Uterus (tissue), 4 donors: ENCODE data around the gene PSMC3IP. TPM values are rescaled to one million over a fixed set of nuclear protein-coding genes. Genes with fewer than 3 reads are reported as not detected.
"Not testable (repeated sequence)": the region's sequence is repeated elsewhere in the genome, so short reads cannot be mapped to it uniquely, and the experiment has no call there.

Experiments used
- DNase-seq, 2 donors: peaks; one replicate each; pipeline ENCODE4 v3.0.0-alpha.2; 2019 to 2020
- H3K27ac ChIP-seq, 2 donors: fragments of 200-600 bp; sonication (generic); 1 replicate in 1 of 2; 2 replicates in 1 of 2; pipeline ENCODE4 v1.5.1; 2016 to 2018
- H3K27me3 ChIP-seq, 2 donors: fragments of 200-600 bp; sonication (generic); one replicate each; pipeline ENCODE4 v1.5.1; 2018 to 2019; ENCODE audit warnings: control low read depth in 1 of 2
- H3K36me3 ChIP-seq, 2 donors: fragments of 200-600 bp; sonication (generic); one replicate each; pipeline ENCODE4 v1.5.1; 2019; ENCODE audit warnings: control low read depth in 1 of 2
- H3K4me1 ChIP-seq, 2 donors: fragments of 200-600 bp; sonication (generic); one replicate each; pipeline ENCODE4 v1.5.1; 2018 to 2019; ENCODE audit warnings: control low read depth in 1 of 2
- H3K4me3 ChIP-seq, 2 donors: fragments of 200-600 bp; sonication (generic); 1 replicate in 1 of 2; 2 replicates in 1 of 2; pipeline ENCODE4 v1.5.1; 2018 to 2019; ENCODE audit warnings: mild to moderate bottlenecking in 1 of 2
- H3K9me3 ChIP-seq, 2 donors: fragments of 200-600 bp; sonication (generic); one replicate each; pipeline ENCODE4 v1.5.1; 2019; ENCODE audit warnings: control low read depth in 1 of 2
- POLR2A ChIP-seq, 2 donors: fragments of 450-650 bp; IDR thresholded peaks; one replicate each; pipeline ENCODE4 v1.6.1; 2016; ENCODE audit warnings: antibody characterized with exemption in 2 of 2, mild to moderate bottlenecking in 1 of 2, moderate library complexity in 1 of 2
- intact Hi-C: fragments of 100-400 bp; cut with DNase I; formaldehyde crosslinking; loops from one replicate; pipeline ENCODE4 v1.15.1; 2023; ENCODE audit warnings: low total_unique reads
- total RNA-seq, 4 donors: library from RNA; depleted of rRNA in 3 of 4; stranded (reverse); fragments of >200 nt in 3 of 4; gene quantifications; one replicate each; pipeline versions ENCODE4 v1.1.0 to v1.2.4, GENCODE V29; 2014 to 2023
- TF ChIP-seq, protein P1 (sequence below), 4 experiments: fragments of 200-600 bp in 2 of 4; fragments of 450-650 bp in 2 of 4; sonication (generic) in 2 of 4; IDR thresholded peaks; one replicate each; pipeline ENCODE4 v1.5.1; 2016 to 2019; ENCODE audit warnings: antibody characterized with exemption in 4 of 4, mild to moderate bottlenecking in 2 of 4, moderate library complexity in 1 of 4
- donor health status: DM: yes; HTN: yes; CAD: no.

The PSMC3IP gene
- total RNA-seq, 4 donors from 2014 or later = 2.8 to 16.5 (median 5.0) TPM

- intact Hi-C loops = no loop called here
- no peak overlapping the region for H3K4me3 ChIP-seq
- TF ChIP-seq, protein P1, sequence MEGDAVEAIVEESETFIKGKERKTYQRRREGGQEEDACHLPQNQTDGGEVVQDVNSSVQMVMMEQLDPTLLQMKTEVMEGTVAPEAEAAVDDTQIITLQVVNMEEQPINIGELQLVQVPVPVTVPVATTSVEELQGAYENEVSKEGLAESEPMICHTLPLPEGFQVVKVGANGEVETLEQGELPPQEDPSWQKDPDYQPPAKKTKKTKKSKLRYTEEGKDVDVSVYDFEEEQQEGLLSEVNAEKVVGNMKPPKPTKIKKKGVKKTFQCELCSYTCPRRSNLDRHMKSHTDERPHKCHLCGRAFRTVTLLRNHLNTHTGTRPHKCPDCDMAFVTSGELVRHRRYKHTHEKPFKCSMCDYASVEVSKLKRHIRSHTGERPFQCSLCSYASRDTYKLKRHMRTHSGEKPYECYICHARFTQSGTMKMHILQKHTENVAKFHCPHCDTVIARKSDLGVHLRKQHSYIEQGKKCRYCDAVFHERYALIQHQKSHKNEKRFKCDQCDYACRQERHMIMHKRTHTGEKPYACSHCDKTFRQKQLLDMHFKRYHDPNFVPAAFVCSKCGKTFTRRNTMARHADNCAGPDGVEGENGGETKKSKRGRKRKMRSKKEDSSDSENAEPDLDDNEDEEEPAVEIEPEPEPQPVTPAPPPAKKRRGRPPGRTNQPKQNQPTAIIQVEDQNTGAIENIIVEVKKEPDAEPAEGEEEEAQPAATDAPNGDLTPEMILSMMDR (IDR thresholded peaks at IDR 0.05) = no peak
- TF ChIP-seq POLR2A (IDR thresholded peaks at IDR 0.05) = no peak
Observed at GRCh38 chr17:42617956-42618431, 40.5 kb upstream of the PSMC3IP start.

GRCh38 chr17:42613699-42614295 is 36.3 kb upstream of the PSMC3IP start:
- TF ChIP-seq POLR2A (IDR thresholded peaks at IDR 0.05) = no peak
- TF ChIP-seq, protein P1 (IDR thresholded peaks at IDR 0.05) = no peak
- intact Hi-C loops = no loop called here
- Histone ChIP-seq H3K27ac (no peak overlapping the region), H3K4me3 (no peak overlapping the region), H3K4me1 (no peaks in the 10 kb centered on the region), H3K27me3 (no peaks in the 10 kb centered on the region), H3K36me3 (no peaks in the 10 kb centered on the region), H3K9me3 (no peaks in the 10 kb centered on the region)
- no peak for DNase-seq

More at GRCh38 chr17:42617956-42618431, 40.5 kb upstream of the PSMC3IP start:
- DNase-seq = no peak
- Histone ChIP-seq H3K36me3 (no peaks in the 10 kb centered on the region), H3K27me3 (no peaks in the 10 kb centered on the region), H3K9me3 (no peaks in the 10 kb centered on the region), H3K27ac (no peak overlapping the region), H3K4me1 (no peaks in the 10 kb centered on the region)

GRCh38 chr17:42612013-42612412 is 34.5 kb upstream of the PSMC3IP start:
- no peaks in the 10 kb centered on the region for H3K36me3 ChIP-seq
- no peaks in the 10 kb centered on the region for H3K9me3 ChIP-seq
- TF ChIP-seq, protein P1 (IDR thresholded peaks at IDR 0.05) = no peak
- no peak for TF ChIP-seq POLR2A (IDR thresholded peaks at IDR 0.05)
- no peak overlapping the region for H3K4me3 ChIP-seq
- intact Hi-C loops = no loop called here
- DNase-seq = no peak
- H3K27ac ChIP-seq = no peak overlapping the region
- H3K4me1 ChIP-seq = peaks cover 0 to 3% of the 10 kb centered on the region in 2 donors
- no peaks in the 10 kb centered on the region for H3K27me3 ChIP-seq

DNA sequence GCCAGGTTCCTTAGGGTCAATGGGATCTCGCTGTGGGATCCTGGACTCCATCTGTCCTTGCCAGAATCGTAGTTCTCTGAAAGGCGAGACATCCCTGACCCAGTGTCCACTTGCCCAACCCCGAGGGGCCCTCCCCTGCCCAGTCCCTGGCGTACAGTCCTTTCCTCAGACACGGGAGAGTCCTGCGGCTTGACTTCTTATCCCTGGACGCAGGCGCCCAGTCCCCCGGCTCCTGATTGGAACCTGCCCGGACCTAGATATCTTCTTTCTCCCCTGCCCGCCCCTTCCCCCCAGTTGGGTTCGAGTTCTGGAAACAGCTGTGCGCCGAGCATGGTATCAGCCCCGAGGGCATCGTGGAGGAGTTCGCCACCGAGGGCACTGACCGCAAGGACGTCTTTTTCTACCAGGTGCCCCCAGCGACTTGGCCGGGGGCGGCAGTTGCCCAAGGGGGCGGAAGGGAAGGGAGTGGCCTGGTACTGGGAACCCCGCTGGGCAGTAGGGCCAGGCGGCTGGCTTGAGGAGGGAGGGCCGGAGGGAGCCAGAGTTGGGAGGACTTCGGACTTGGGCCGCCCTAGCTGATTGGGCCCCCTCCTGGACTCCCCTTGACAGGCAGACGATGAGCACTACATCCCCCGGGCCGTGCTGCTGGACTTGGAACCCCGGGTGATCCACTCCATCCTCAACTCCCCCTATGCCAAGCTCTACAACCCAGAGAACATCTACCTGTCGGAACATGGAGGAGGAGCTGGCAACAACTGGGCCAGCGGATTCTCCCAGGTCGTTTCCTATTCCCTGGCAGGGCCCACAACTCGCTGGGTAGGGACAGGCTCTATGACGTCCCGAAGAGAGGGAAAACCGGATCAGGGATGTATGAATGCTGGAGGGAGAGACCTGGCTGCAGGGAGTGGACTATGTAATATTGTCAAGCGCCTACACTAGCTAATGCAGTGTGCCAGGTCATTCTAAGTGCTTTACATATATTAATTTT is 32.6 kb upstream of the PSMC3IP start:
- H3K4me1 ChIP-seq, H3K36me3 ChIP-seq, H3K27me3 ChIP-seq, intact Hi-C loops, H3K9me3 ChIP-seq, DNase-seq: not testable (repeated sequence)
- Histone ChIP-seq H3K27ac (peak overlapping the region; percentile 65 to 77), H3K4me3 (peak overlapping the region; percentile 89 to 97)

DNA sequence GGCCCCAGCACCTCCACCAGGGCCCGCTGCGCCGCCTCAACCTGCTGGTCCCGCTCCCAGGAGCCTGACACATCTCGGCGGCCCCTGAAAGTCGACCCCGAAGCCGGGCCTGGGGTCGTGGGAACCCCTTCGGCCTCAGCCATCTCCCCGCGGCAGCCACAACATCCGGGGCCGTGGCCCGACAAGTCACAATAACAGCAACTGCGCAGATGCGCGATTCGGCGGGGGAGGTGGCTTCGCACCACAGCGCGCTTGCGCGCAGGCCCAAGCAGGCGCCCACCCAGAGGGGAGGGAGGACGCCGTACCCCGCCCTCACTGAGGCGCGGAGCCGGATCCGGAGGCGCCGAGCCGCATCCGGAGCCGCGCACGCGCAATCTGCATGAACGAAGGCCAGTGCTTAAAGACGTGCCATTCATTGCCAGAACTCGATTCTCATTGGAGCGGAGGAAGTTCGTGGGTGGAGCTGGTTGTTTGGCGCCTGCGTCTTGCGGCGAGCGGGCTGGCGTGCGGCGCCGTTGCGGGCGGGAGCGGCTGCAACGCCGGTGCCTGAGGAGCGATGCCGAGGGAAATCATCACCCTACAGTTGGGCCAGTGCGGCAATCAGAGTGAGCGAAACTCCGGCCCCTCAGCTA is 31.8 kb upstream of the PSMC3IP start, which contains the start of the genes RETREG3 and TUBG1:
Gene RETREG3 (minus strand): TSS at position 193 of the 632 bp plus-strand sequence. CDS start 50 bp downstream, at position 143.
Gene TUBG1 (plus strand): TSS at position 502 of the 632 bp plus-strand sequence. CDS start 55 bp downstream, at position 557.
- Histone ChIP-seq H3K36me3 (no peaks in the 10 kb centered on the region), H3K4me1 (peaks cover 5 to 7% of the 10 kb centered on the region in 2 donors), H3K27ac (peak within 1 kb of the TSS; percentile 91 to 96), H3K27me3 (no peaks in the 10 kb centered on the region), H3K9me3 (no peaks in the 10 kb centered on the region), H3K4me3 (peak within 1 kb of the TSS; percentile 89 to 97)
- DNase-seq = peak; percentile 98 to 99
- intact Hi-C loops = no loop called here
- peak; percentile 86 to 90 for TF ChIP-seq POLR2A (IDR thresholded peaks at IDR 0.05)
- TF ChIP-seq, protein P1 (IDR thresholded peaks at IDR 0.05) = peak in 3 of 4 experiments; percentile 42 to 69 (median 55)
